Putamen (tissue), 1 donor: ENCODE measurements around the gene MAGI3.
"Not testable (repeated sequence)": the region's sequence is repeated elsewhere in the genome, so short reads cannot be mapped to it uniquely, and the experiment has no call there.

ENCODE experiments used
- DNase-seq: peaks from one replicate; pipeline ENCODE4 v3.0.0-alpha.2; 2016; ENCODE audit warnings: low spot score

The MAGI3 gene

GRCh38 chr1:113517346-113517745 is 127.0 kb downstream of the MAGI3 start:
- DNase-seq: no peak

- DNase-seq: no peak
Observed at GRCh38 chr1:113517983-113518382, 127.7 kb downstream of the MAGI3 start.

- no peak for DNase-seq
Observed at GRCh38 chr1:113519556-113519955, 129.2 kb downstream of the MAGI3 start.

- DNase-seq: no peak
Observed at GRCh38 chr1:113530021-113530420, 139.7 kb downstream of the MAGI3 start.

GRCh38 chr1:113531321-113531720 is 141.0 kb downstream of the MAGI3 start:
- DNase-seq: no peak

- DNase-seq: no peak
Observed at GRCh38 chr1:113533061-113533460, 142.7 kb downstream of the MAGI3 start.

- no peak for DNase-seq
Observed at GRCh38 chr1:113534130-113534817, 144.0 kb downstream of the MAGI3 start.

- DNase-seq: no peak
Observed at GRCh38 chr1:113534875-113535274, 144.6 kb downstream of the MAGI3 start.

- no peak for DNase-seq
Observed at GRCh38 chr1:113536182-113536780, 146.0 kb downstream of the MAGI3 start.

GRCh38 chr1:113538225-113538624 is 147.9 kb downstream of the MAGI3 start:
- DNase-seq: no peak

- DNase-seq: no peak
Observed at GRCh38 chr1:113540335-113540734, 150.0 kb downstream of the MAGI3 start.

- DNase-seq: no peak
Observed at GRCh38 chr1:113541106-113541505, 150.8 kb downstream of the MAGI3 start.

GRCh38 chr1:113542221-113542701 is 151.9 kb downstream of the MAGI3 start:
- DNase-seq: no peak

GRCh38 chr1:113543110-113543509 is 152.8 kb downstream of the MAGI3 start:
- no peak for DNase-seq

GRCh38 chr1:113545210-113545609 is 154.9 kb downstream of the MAGI3 start:
- DNase-seq: no peak

GRCh38 chr1:113545626-113546025 is 155.3 kb downstream of the MAGI3 start:
- no peak for DNase-seq

GRCh38 chr1:113551728-113552127 is 161.4 kb downstream of the MAGI3 start:
- no peak for DNase-seq

GRCh38 chr1:113552244-113552643 is 161.9 kb downstream of the MAGI3 start:
- DNase-seq: no peak

GRCh38 chr1:113557187-113557586 is 166.9 kb downstream of the MAGI3 start:
- no peak for DNase-seq

GRCh38 chr1:113565621-113566020 is 175.3 kb downstream of the MAGI3 start:
- no peak for DNase-seq

- no peak for DNase-seq
Observed at GRCh38 chr1:113567427-113567826, 177.1 kb downstream of the MAGI3 start.

- not testable (repeated sequence) for DNase-seq
Observed at GRCh38 chr1:113575744-113576260, 185.5 kb downstream of the MAGI3 start.

- no peak for DNase-seq
Observed at GRCh38 chr1:113576271-113576670, 186.0 kb downstream of the MAGI3 start.
